ENCODE data around the gene PTGFRN.

PTGFRN gene

GRCh38 chr1:116966791-116967190, 57.1 kb downstream of the PTGFRN start:
- Histone ChIP-seq H3F3A (ENCODE audit: insufficient read depth, low read length) (no peaks in the 10 kb centered on the region), H3K27ac (ENCODE audit: low read length) (no peak overlapping the region), H3K4me1 (ENCODE audit: low read length) (no peaks in the 10 kb centered on the region), H3K36me3 (replicated peaks; ENCODE audit: insufficient read depth, low read length) (no peaks in the 10 kb centered on the region), H3K9ac (ENCODE audit: low read length) (no peak overlapping the region), H3K4me2 (ENCODE audit: low read depth, low read length) (no peak overlapping the region), H3K79me2 (ENCODE audit: low read length) (no peaks in the 10 kb centered on the region), H3K27me3 (replicated peaks; ENCODE audit: insufficient read depth, low read length) (no peaks in the 10 kb centered on the region), H3K4me3 (ENCODE audit: low read length) (no peak overlapping the region), H3K9me2 (replicated peaks; ENCODE audit: insufficient read depth, low read length) (no peaks in the 10 kb centered on the region), H3K9me3 (replicated peaks; ENCODE audit: insufficient read depth, low read length) (no peaks in the 10 kb centered on the region), H2AFZ (ENCODE audit: low read length) (no peak overlapping the region), H4K20me1 (ENCODE audit: insufficient read depth, low read length) (no peaks in the 10 kb centered on the region)
- TF ChIP-seq EZH2 (optimal IDR thresholded peaks at IDR 0.05; ENCODE audit: low read depth, low read length) (no peak), EZH2phosphoT487 (IDR thresholded peaks at IDR 0.05; ENCODE audit: low read length) (no peak)
- TF ChIP-seq, protein P1, sequence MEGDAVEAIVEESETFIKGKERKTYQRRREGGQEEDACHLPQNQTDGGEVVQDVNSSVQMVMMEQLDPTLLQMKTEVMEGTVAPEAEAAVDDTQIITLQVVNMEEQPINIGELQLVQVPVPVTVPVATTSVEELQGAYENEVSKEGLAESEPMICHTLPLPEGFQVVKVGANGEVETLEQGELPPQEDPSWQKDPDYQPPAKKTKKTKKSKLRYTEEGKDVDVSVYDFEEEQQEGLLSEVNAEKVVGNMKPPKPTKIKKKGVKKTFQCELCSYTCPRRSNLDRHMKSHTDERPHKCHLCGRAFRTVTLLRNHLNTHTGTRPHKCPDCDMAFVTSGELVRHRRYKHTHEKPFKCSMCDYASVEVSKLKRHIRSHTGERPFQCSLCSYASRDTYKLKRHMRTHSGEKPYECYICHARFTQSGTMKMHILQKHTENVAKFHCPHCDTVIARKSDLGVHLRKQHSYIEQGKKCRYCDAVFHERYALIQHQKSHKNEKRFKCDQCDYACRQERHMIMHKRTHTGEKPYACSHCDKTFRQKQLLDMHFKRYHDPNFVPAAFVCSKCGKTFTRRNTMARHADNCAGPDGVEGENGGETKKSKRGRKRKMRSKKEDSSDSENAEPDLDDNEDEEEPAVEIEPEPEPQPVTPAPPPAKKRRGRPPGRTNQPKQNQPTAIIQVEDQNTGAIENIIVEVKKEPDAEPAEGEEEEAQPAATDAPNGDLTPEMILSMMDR (IDR thresholded peaks at IDR 0.05; ENCODE audit: low read length) = no peak
- DNase-seq = no peak

- H3K4me2 ChIP-seq (ENCODE audit: low read depth, low read length) = no peak overlapping the region
- no peaks in the 10 kb centered on the region for H3K9me2 ChIP-seq (replicated peaks; ENCODE audit: insufficient read depth, low read length)
- H2AFZ ChIP-seq (ENCODE audit: low read length) = no peak overlapping the region
- H3K4me1 ChIP-seq (ENCODE audit: low read length) = no peaks in the 10 kb centered on the region
- no peaks in the 10 kb centered on the region for H3K79me2 ChIP-seq (ENCODE audit: low read length)
- no peaks in the 10 kb centered on the region for H3F3A ChIP-seq (ENCODE audit: insufficient read depth, low read length)
- TF ChIP-seq EZH2 (optimal IDR thresholded peaks at IDR 0.05; ENCODE audit: low read depth, low read length) (no peak), EZH2phosphoT487 (IDR thresholded peaks at IDR 0.05; ENCODE audit: low read length) (no peak)
- TF ChIP-seq, protein P1 (IDR thresholded peaks at IDR 0.05; ENCODE audit: low read length) = no peak
- no peak overlapping the region for H3K4me3 ChIP-seq (ENCODE audit: low read length)
- H3K9me3 ChIP-seq (replicated peaks; ENCODE audit: insufficient read depth, low read length) = no peaks in the 10 kb centered on the region
- H3K27ac ChIP-seq (ENCODE audit: low read length) = no peak overlapping the region
- no peak for DNase-seq
- H4K20me1 ChIP-seq (ENCODE audit: insufficient read depth, low read length) = no peaks in the 10 kb centered on the region
- H3K36me3 ChIP-seq (replicated peaks; ENCODE audit: insufficient read depth, low read length) = no peaks in the 10 kb centered on the region
- no peaks in the 10 kb centered on the region for H3K27me3 ChIP-seq (replicated peaks; ENCODE audit: insufficient read depth, low read length)
- no peak overlapping the region for H3K9ac ChIP-seq (ENCODE audit: low read length)
These were observed 59.0 kb downstream of the PTGFRN start for GRCh38 chr1:116968724-116969123.

- Histone ChIP-seq H3K4me3 (ENCODE audit: low read length) (no peak overlapping the region), H4K20me1 (ENCODE audit: insufficient read depth, low read length) (no peaks in the 10 kb centered on the region), H3K36me3 (replicated peaks; ENCODE audit: insufficient read depth, low read length) (no peaks in the 10 kb centered on the region), H3F3A (ENCODE audit: insufficient read depth, low read length) (no peaks in the 10 kb centered on the region), H3K4me2 (ENCODE audit: low read depth, low read length) (no peak overlapping the region), H3K9me3 (replicated peaks; ENCODE audit: insufficient read depth, low read length) (no peaks in the 10 kb centered on the region), H3K9me2 (replicated peaks; ENCODE audit: insufficient read depth, low read length) (no peaks in the 10 kb centered on the region), H3K4me1 (ENCODE audit: low read length) (no peaks in the 10 kb centered on the region), H3K9ac (ENCODE audit: low read length) (no peak overlapping the region), H3K79me2 (ENCODE audit: low read length) (no peaks in the 10 kb centered on the region), H3K27me3 (replicated peaks; ENCODE audit: insufficient read depth, low read length) (no peaks in the 10 kb centered on the region), H2AFZ (ENCODE audit: low read length) (no peak overlapping the region), H3K27ac (ENCODE audit: low read length) (no peak overlapping the region)
- DNase-seq = no peak
- TF ChIP-seq, protein P1 (IDR thresholded peaks at IDR 0.05; ENCODE audit: low read length) = no peak
- TF ChIP-seq EZH2phosphoT487 (IDR thresholded peaks at IDR 0.05; ENCODE audit: low read length) (no peak), EZH2 (optimal IDR thresholded peaks at IDR 0.05; ENCODE audit: low read depth, low read length) (no peak)
These were observed 61.6 kb downstream of the PTGFRN start for GRCh38 chr1:116971258-116971860.
